H1 (cell line): ENCODE measurements around the gene ZMIZ1. TPM values are rescaled to one million over a fixed set of nuclear protein-coding genes. Genes with fewer than 3 reads are reported as not detected.

Experiments
- CTCF ChIA-PET: fragments of 300-600 bp; sonication (Branson Sonifier 250); formaldehyde crosslinking; loops from one replicate; lab custom pipeline; 2021; ENCODE audit not compliant: partially characterized antibody; lab: Charles Lee
- POLR2A ChIA-PET: fragments of 300-600 bp; sonication (Branson Sonifier 250); formaldehyde crosslinking; loops from one replicate; lab custom pipeline; 2021; ENCODE audit warnings: inconsistent platforms; ENCODE audit not compliant: partially characterized antibody; lab: Charles Lee
- DNase-seq, 2 experiments: peaks; one replicate each; pipeline versions ENCODE4 v3.0.0 to v3.0.0-alpha.2; 2010 to 2022; ENCODE audit warnings: low spot score in 2 of 2, low read depth in 1 of 2, mixed read lengths in 1 of 2
- FAIRE-seq: peaks from 2 replicates; lab custom pipeline; 2011; peaks lifted over from hg19 to GRCh38; lab: Jason Lieb, UNC
- H2AFZ ChIP-seq: 2 replicates; pipeline ENCODE4 v1.8.1; 2012; ENCODE audit warnings: low read length, inconsistent platforms
- H2AK5ac ChIP-seq: 2 replicates; pipeline ENCODE4 v1.6.1; 2013; ENCODE audit warnings: low read depth, low read length
- H2BK120ac ChIP-seq: replicated peaks from 2 replicates; pipeline ENCODE3; 2013; ENCODE audit warnings: low read depth, low read length, inconsistent platforms
- H2BK12ac ChIP-seq: 2 replicates; pipeline ENCODE4 v1.6.1; 2013; ENCODE audit warnings: low read depth, low read length
- H2BK15ac ChIP-seq: 2 replicates; pipeline ENCODE4 v1.6.1; 2013; ENCODE audit warnings: low read length
- H2BK20ac ChIP-seq: 2 replicates; pipeline ENCODE4 v1.6.1; 2013; ENCODE audit warnings: low read length
- H2BK5ac ChIP-seq: 2 replicates; pipeline ENCODE4 v1.6.1; 2013; ENCODE audit warnings: low read depth, low read length
- H3K14ac ChIP-seq: 2 replicates; pipeline ENCODE4 v1.6.1; 2013; ENCODE audit warnings: inconsistent platforms; ENCODE audit not compliant: insufficient read length
- H3K18ac ChIP-seq: 2 replicates; pipeline ENCODE4 v1.6.1; 2013; ENCODE audit warnings: low read length; ENCODE audit errors: extremely low read depth
- H3K23ac ChIP-seq: 2 replicates; pipeline ENCODE4 v1.6.1; 2013; ENCODE audit warnings: inconsistent platforms; ENCODE audit not compliant: insufficient read length
- H3K23me2 ChIP-seq: 2 replicates; pipeline ENCODE4 v1.6.1; 2013; ENCODE audit warnings: low read depth, low read length
- H3K27ac ChIP-seq: 2 replicates; pipeline ENCODE4 v1.6.1; 2011; ENCODE audit warnings: low read depth, low read length, inconsistent platforms
- H3K27me3 ChIP-seq, 4 experiments: replicated peaks in 1 of 4; 1 replicate in 1 of 4; 2 replicates in 3 of 4; pipeline versions ENCODE4 v1.6.1 to v1.8.1; 2011 to 2013; ENCODE audit warnings: low read length in 3 of 4, mild to moderate bottlenecking in 3 of 4, inconsistent platforms in 2 of 4, mixed read lengths in 2 of 4, moderate library complexity in 1 of 4; ENCODE audit not compliant: control insufficient read depth in 3 of 4, insufficient read depth in 3 of 4; ENCODE audit errors: extremely low read depth in 1 of 4
- H3K36me3 ChIP-seq, 4 experiments: 2 replicates each; pipeline versions ENCODE4 v1.6.1 to v1.8.1; 2011 to 2013; ENCODE audit warnings: mild to moderate bottlenecking in 4 of 4, low read length in 3 of 4, moderate library complexity in 2 of 4, control low read depth in 1 of 4, inconsistent platforms in 1 of 4; ENCODE audit not compliant: insufficient read depth in 4 of 4, control insufficient read depth in 2 of 4
- H3K4ac ChIP-seq: replicated peaks from 2 replicates; pipeline ENCODE3; 2013; ENCODE audit warnings: low read length, low read depth, mixed read lengths, inconsistent platforms; ENCODE audit not compliant: insufficient read length
- H3K4me1 ChIP-seq, 4 experiments: replicated peaks in 1 of 4; 1 replicate in 1 of 4; 2 replicates in 3 of 4; pipeline versions ENCODE4 v1.6.1 to v1.8.1; 2011 to 2013; ENCODE audit warnings: low read length in 3 of 4, inconsistent platforms in 2 of 4, mixed read lengths in 1 of 4; ENCODE audit not compliant: insufficient read depth in 4 of 4, control insufficient read depth in 3 of 4
- H3K4me2 ChIP-seq, 2 experiments: 2 replicates each; pipeline versions ENCODE4 v1.6.1 to v1.8.1; 2011 to 2013; ENCODE audit warnings: low read depth in 2 of 2, low read length in 2 of 2, control low read depth in 1 of 2, inconsistent platforms in 1 of 2, mild to moderate bottlenecking in 1 of 2; ENCODE audit not compliant: insufficient read depth in 1 of 2
- H3K4me3 ChIP-seq, 4 experiments: fragments of 200-600, 300-600 bp in 1 of 4; sonication (generic), shearing (Covaris generic), sonication (Bioruptor Twin) in 1 of 4; 2 replicates each; pipeline versions ENCODE4 v1.5.1 to v1.8.1; 2011 to 2016; ENCODE audit warnings: low read length in 4 of 4, low read depth in 3 of 4, control low read depth in 2 of 4, inconsistent platforms in 2 of 4, mild to moderate bottlenecking in 2 of 4, mixed read lengths in 1 of 4, moderate library complexity in 1 of 4; ENCODE audit not compliant: insufficient read depth in 2 of 4; ENCODE audit errors: extremely low read depth in 1 of 4
- H3K56ac ChIP-seq: replicated peaks from 2 replicates; pipeline ENCODE3; 2013; ENCODE audit warnings: low read depth, mild to moderate bottlenecking, mixed read lengths, low read length, inconsistent platforms; ENCODE audit not compliant: insufficient read length
- H3K79me1 ChIP-seq: 2 replicates; pipeline ENCODE4 v1.6.1; 2013; ENCODE audit warnings: low read depth, low read length, control low read depth
- H3K79me2 ChIP-seq, 2 experiments: 2 replicates each; pipeline versions ENCODE4 v1.6.1 to v1.8.1; 2012 to 2013; ENCODE audit warnings: low read length in 2 of 2, mild to moderate bottlenecking in 2 of 2, inconsistent platforms in 1 of 2; ENCODE audit not compliant: insufficient read depth in 2 of 2, control insufficient read depth in 1 of 2
- H3K9ac ChIP-seq, 4 experiments: replicated peaks in 1 of 4; 1 replicate in 1 of 4; 2 replicates in 3 of 4; pipeline versions ENCODE4 v1.6.1 to v1.8.1; 2011 to 2013; ENCODE audit warnings: low read depth in 3 of 4, low read length in 3 of 4, control low read depth in 2 of 4, mild to moderate bottlenecking in 2 of 4, moderate library complexity in 2 of 4, inconsistent platforms in 1 of 4; ENCODE audit errors: extremely low read depth in 1 of 4
- H3K9me3 ChIP-seq, 2 experiments: 2 replicates each; pipeline versions ENCODE4 v1.6.1 to v1.8.1; 2012 to 2013; ENCODE audit warnings: mild to moderate bottlenecking in 2 of 2, moderate library complexity in 2 of 2, control low read depth in 1 of 2, inconsistent platforms in 1 of 2, low read depth in 1 of 2, low read length in 1 of 2, mixed read lengths in 1 of 2; ENCODE audit not compliant: insufficient read depth in 2 of 2
- H4K20me1 ChIP-seq, 2 experiments: replicated peaks in 1 of 2; 2 replicates each; pipeline versions ENCODE3 to v1.8.1; 2011 to 2013; ENCODE audit warnings: inconsistent platforms in 2 of 2, low read length in 2 of 2, mild to moderate bottlenecking in 1 of 2; ENCODE audit not compliant: insufficient read depth in 2 of 2, control insufficient read depth in 1 of 2
- H4K5ac ChIP-seq: 2 replicates; pipeline ENCODE4 v1.6.1; 2013; ENCODE audit warnings: low read length, low read depth, mixed read lengths, inconsistent platforms; ENCODE audit not compliant: insufficient read length
- H4K8ac ChIP-seq: 2 replicates; pipeline ENCODE4 v1.8.0; 2013; ENCODE audit warnings: mild to moderate bottlenecking, moderate library complexity, low read length, inconsistent platforms; ENCODE audit not compliant: insufficient read depth; ENCODE audit errors: extremely low read depth
- H4K91ac ChIP-seq: replicated peaks from 2 replicates; pipeline ENCODE3; 2013; ENCODE audit warnings: low read length, mixed read lengths, inconsistent platforms; ENCODE audit not compliant: insufficient read length
- CTBP2 ChIP-seq: IDR thresholded peaks from 2 replicates; pipeline ENCODE4 v1.7.0; 2011; ENCODE audit warnings: borderline replicate concordance, mild to moderate bottlenecking, moderate library complexity, mixed read lengths, low read length; ENCODE audit not compliant: insufficient read depth, insufficient read length
- EP300 ChIP-seq, 2 experiments: IDR thresholded peaks; 1 replicate in 1 of 2; 2 replicates in 1 of 2; pipeline ENCODE4 v1.6.1; 2011 to 2012; ENCODE audit warnings: low read depth in 2 of 2, low read length in 2 of 2, mild to moderate bottlenecking in 2 of 2, borderline replicate concordance in 1 of 2, inconsistent platforms in 1 of 2, moderate library complexity in 1 of 2
- GTF2F1 ChIP-seq: IDR thresholded peaks from 2 replicates; pipeline ENCODE4 v1.6.1; 2012; ENCODE audit warnings: low read depth, low read length, improper control_type of control experiment, borderline replicate concordance
- HDAC6 ChIP-seq: IDR thresholded peaks from one replicate; pipeline ENCODE4 v1.7.1; 2012; ENCODE audit warnings: low read depth, mild to moderate bottlenecking, inconsistent platforms, low read length, moderate library complexity
- NRF1 ChIP-seq: IDR thresholded peaks from 2 replicates; pipeline ENCODE4 v1.6.1; 2011; ENCODE audit warnings: mild to moderate bottlenecking, low read depth, low read length, improper control_type of control experiment
- SIRT6 ChIP-seq: IDR thresholded peaks from one replicate; pipeline ENCODE4 v1.7.1; 2012; ENCODE audit warnings: low read length, inconsistent platforms
- SUZ12 ChIP-seq: fragments of 200-600 bp; sonication (generic); IDR thresholded peaks from 2 replicates; pipeline ENCODE4 v1.6.1; 2012; ENCODE audit warnings: mild to moderate bottlenecking, inconsistent platforms, low read length, moderate library complexity, mixed read lengths
- TBP ChIP-seq: IDR thresholded peaks from 2 replicates; pipeline ENCODE4 v1.6.1; 2011; ENCODE audit warnings: low read depth, low read length, improper control_type of control experiment
- ZNF274 ChIP-seq: IDR thresholded peaks from 2 replicates; pipeline ENCODE4 v1.7.0; 2012; ENCODE audit warnings: low read length, borderline replicate concordance; ENCODE audit errors: extremely low read depth
- WGBS, 2 experiments: shearing (Covaris generic) in 1 of 2; methylation state at CpG; one replicate each; pipeline versions ENCODE4 v1.1.6 to v1.1.7; 2013 to 2015; ENCODE audit warnings: low lambda C conversion rate in 2 of 2, mixed read lengths in 2 of 2, inconsistent platforms in 1 of 2, low coverage in 1 of 2, missing lambda C conversion rate in 1 of 2; ENCODE audit not compliant: insufficient replicate concordance in 2 of 2, insufficient coverage in 1 of 2, insufficient read length in 1 of 2; ENCODE audit errors: extremely low coverage in 1 of 2, missing lambda C conversion rate in 1 of 2; 5-methylcytosine and 5-hydroxymethylcytosine counted together
- polyA plus RNA-seq, 7 experiments: library from polyadenylated mRNA; depleted of rRNA in 3 of 7; stranded (reverse) in 5 of 7; unstranded in 2 of 7; fragments of >200 nt in 5 of 7; fragments of 200-250 nt in 2 of 7; gene quantifications; 1 replicate in 5 of 7; 2 replicates in 1 of 7; 4 replicates in 1 of 7; pipeline versions ENCODE4 v1.2.1 to v1.2.3, GENCODE V29; 2011 to 2013; ENCODE audit warnings: missing spikeins in 2 of 7, mixed read lengths in 2 of 7
- total RNA-seq: library from RNA; stranded (reverse); fragmentation: NEBNext Ultra II Directional; extraction: Animal tissue kit (Norgen Biotek cat#: 25700); gene quantifications from 2 replicates; pipeline ENCODE4 v1.2.1, GENCODE V29; 2021
- TF ChIP-seq, protein P1 (sequence below): IDR thresholded peaks from 2 replicates; pipeline ENCODE4 v1.6.1; 2012; ENCODE audit warnings: inconsistent platforms
- TF ChIP-seq, protein P2 (sequence below), 3 experiments: IDR thresholded peaks; 1 replicate in 2 of 3; 2 replicates in 1 of 3; pipeline versions ENCODE4 v1.5.1 to v1.6.1; 2011; ENCODE audit warnings: low read length in 3 of 3, mild to moderate bottlenecking in 3 of 3, inconsistent platforms in 2 of 3, low read depth in 1 of 3, moderate library complexity in 1 of 3; ENCODE audit not compliant: insufficient read depth in 1 of 3; ENCODE audit errors: control extremely low read depth in 1 of 3

The ZMIZ1 gene
- total and polyA plus RNA-seq, 2 of the 8 experiments (the other 6 are each of a cell fraction or from before 2014, with no cell fraction given) = 8.1 to 28.0 TPM

DNA sequence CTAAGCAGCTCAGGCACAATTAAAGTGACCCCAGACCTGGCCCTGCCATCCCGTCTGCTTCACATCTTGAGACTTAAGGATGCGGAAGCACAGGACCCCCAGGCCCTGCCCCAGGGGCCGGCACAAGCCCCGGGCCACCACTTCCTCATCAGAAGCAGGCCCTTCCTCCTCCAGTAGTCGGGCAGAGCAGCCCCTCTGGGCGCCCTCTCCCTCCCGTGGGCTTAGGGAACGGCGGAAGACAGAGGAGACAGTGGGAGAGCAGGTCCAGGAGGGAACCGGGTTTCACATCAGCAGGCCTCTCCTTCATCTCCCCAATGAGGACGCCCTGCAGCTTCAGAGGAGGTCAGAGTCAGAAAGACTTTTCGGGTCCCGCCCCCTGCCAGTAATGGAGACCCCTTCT is 142.8 kb downstream of the ZMIZ1 start:
- no peaks in the 10 kb centered on the region for H3K27me3 ChIP-seq
- DNase-seq (no peak), FAIRE-seq (no peak)
- peaks cover 5 to 10% of the 10 kb centered on the region in 2 experiments for H4K20me1 ChIP-seq
- no peak overlapping the region for H3K4me3 ChIP-seq
- H2BK15ac ChIP-seq = no peak overlapping the region
- H3K9ac ChIP-seq = no peak overlapping the region
- H3K36me3 ChIP-seq = peaks cover 4 to 23% (median 12%) of the 10 kb centered on the region in 4 experiments; a peak in 7 of 8 replicates
- CTCF ChIA-PET = interaction anchor here (1.0 to 3.7 kb wide), 3 partner anchors 9 to 43 kb away, joined by 3 to 24 read pairs (median 12); no protein-coding TSS in a partner anchor
- H3K27ac ChIP-seq = no peak overlapping the region
- H3K79me1 ChIP-seq = no peaks in the 10 kb centered on the region; the same call in 1 of the 2 replicates
- no peaks in the 10 kb centered on the region for H3K79me2 ChIP-seq
- no peak overlapping the region for H3K56ac ChIP-seq
- H3K18ac ChIP-seq = no peak overlapping the region
- no peak overlapping the region for H3K4me2 ChIP-seq
- TF ChIP-seq, protein P1, sequence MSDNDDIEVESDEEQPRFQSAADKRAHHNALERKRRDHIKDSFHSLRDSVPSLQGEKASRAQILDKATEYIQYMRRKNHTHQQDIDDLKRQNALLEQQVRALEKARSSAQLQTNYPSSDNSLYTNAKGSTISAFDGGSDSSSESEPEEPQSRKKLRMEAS = no peak
- TF ChIP-seq, protein P2, sequence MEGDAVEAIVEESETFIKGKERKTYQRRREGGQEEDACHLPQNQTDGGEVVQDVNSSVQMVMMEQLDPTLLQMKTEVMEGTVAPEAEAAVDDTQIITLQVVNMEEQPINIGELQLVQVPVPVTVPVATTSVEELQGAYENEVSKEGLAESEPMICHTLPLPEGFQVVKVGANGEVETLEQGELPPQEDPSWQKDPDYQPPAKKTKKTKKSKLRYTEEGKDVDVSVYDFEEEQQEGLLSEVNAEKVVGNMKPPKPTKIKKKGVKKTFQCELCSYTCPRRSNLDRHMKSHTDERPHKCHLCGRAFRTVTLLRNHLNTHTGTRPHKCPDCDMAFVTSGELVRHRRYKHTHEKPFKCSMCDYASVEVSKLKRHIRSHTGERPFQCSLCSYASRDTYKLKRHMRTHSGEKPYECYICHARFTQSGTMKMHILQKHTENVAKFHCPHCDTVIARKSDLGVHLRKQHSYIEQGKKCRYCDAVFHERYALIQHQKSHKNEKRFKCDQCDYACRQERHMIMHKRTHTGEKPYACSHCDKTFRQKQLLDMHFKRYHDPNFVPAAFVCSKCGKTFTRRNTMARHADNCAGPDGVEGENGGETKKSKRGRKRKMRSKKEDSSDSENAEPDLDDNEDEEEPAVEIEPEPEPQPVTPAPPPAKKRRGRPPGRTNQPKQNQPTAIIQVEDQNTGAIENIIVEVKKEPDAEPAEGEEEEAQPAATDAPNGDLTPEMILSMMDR (IDR thresholded peaks at IDR 0.05; ENCODE audit: control extremely low read depth in 1 of 3, insufficient read depth in 1 of 3, low read depth in 1 of 3, low read length in 3 of 3) = no peak
- TF ChIP-seq TBP = no peak
- no peak for TF ChIP-seq GTF2F1
- no peak for TF ChIP-seq EP300 (IDR thresholded peaks at IDR 0.05; ENCODE audit: borderline replicate concordance in 1 of 2, low read depth in 2 of 2, low read length in 2 of 2)
- no peak for TF ChIP-seq SIRT6
- TF ChIP-seq ZNF274 = no peak
- TF ChIP-seq CTBP2 = no peak
- no peak for TF ChIP-seq SUZ12
- no peak for TF ChIP-seq HDAC6
- TF ChIP-seq NRF1 = no peak
- POLR2A ChIA-PET = interaction anchor here (1.3 kb wide), 1 partner anchor 9 kb away, joined by 3 read pairs; no protein-coding TSS in a partner anchor
- no peak overlapping the region for H2BK120ac ChIP-seq
- no peak overlapping the region for H3K14ac ChIP-seq
- H4K91ac ChIP-seq = no peak overlapping the region
- H2AK5ac ChIP-seq = no peak overlapping the region
- no peak overlapping the region for H3K23ac ChIP-seq
- H3K23me2 ChIP-seq = no peaks in the 10 kb centered on the region
- H2BK20ac ChIP-seq = no peak overlapping the region
- no peak overlapping the region for H4K8ac ChIP-seq
- H2AFZ ChIP-seq = no peak overlapping the region
- H4K5ac ChIP-seq = no peak overlapping the region
- no peaks in the 10 kb centered on the region for H3K9me3 ChIP-seq
- WGBS, 2 experiments = 91% methylated on average over 13 of the region's 13 CpGs; no CpG with 5 or more reads in 1 of the 2 experiments
- H3K4ac ChIP-seq = no peak overlapping the region
- no peaks in the 10 kb centered on the region for H3K4me1 ChIP-seq
- no peak overlapping the region for H2BK12ac ChIP-seq
- H2BK5ac ChIP-seq = no peak overlapping the region
